ENCODE measurements around the gene DLL1.
"Not testable (repeated sequence)": the region's sequence is repeated elsewhere in the genome, so short reads cannot be mapped to it uniquely, and the experiment has no call there.

The DLL1 gene

DNA sequence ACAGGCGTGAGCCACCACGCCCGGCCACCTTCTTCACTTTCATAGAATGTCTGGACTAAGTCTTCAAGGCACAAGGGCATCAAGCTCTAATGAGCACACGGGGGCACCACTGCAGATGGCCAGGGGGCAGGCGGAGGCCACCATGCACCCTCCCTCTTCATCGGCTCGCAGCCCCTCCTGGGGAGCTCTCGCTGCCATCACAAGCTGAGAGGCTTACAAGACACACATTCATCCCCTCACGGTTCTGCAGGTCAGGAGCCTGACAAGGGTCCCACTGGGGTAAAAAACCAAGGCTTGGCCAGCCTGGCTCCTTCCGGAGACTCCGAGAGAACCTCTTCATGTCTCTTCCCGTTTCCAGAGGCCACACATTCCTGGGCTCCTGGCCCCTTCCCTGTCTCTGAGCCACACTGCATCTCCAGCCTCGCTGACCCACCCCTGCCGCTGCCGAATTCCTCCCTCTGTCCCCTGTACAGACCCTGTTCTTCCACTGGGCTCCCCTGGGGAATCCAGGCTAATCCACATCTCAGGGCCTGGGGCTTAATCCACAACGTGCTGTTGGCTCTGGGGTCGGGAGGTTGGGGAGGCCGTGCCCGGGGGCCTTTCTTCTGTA lies 19.8 kb downstream of the DLL1 start:
- H3K27me3 ChIP-seq (ENCODE audit: low read depth, low read length), result no peaks in the 10 kb centered on the region
- peaks cover under 1 to 2% of the 10 kb centered on the region in 2 donors for H3K4me1 ChIP-seq (ENCODE audit: control insufficient read depth in 1 of 2, insufficient read depth in 2 of 2, low read length in 2 of 2)
- H3K9me3 ChIP-seq (ENCODE audit: control insufficient read depth in 1 of 2, low read length in 2 of 2), result no peaks in the 10 kb centered on the region
- H3K27ac ChIP-seq (ENCODE audit: low read length), result no peak overlapping the region
- no peak overlapping the region for H3K4me3 ChIP-seq (ENCODE audit: low read depth in 1 of 2, low read length in 2 of 2)
- H3K36me3 ChIP-seq (ENCODE audit: control insufficient read depth in 1 of 2, insufficient read depth in 2 of 2, low read length in 2 of 2), result no peaks in the 10 kb centered on the region

DNA sequence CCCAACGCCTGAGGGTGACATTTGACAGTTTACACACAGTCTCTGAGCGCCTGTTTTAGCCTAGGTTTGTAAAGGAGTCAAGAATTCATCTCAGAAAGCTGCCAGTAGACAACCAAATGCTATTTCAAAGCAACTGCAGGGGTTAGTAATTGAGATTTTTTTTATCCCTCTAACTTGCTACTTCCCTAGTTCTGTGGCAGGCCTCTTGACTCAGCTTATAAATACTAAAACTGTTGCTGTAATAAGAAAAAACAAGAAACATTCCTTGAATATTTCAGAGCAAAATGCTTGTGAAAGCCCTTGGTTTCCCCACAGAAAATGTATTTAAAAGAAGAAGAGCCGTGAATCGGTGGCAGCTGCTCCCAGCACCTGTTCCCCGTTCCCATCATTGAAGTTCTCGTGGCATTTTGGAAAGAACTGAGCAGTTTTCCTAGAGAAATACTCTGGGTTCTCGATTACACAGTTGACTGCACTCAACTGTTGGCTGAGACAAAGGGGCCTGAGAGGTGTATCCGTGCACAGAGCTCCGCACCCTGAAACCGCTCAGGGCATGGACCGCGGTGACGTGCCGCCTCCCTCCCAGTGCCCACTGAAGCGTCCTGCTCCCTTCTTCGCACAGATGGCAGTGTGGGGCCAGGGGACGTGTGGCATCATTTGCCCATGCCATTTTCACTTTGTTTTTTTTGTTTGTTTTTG lies 20.9 kb downstream of the DLL1 start:
- no peaks in the 10 kb centered on the region for H3K9me3 ChIP-seq (ENCODE audit: control insufficient read depth in 1 of 2, low read length in 2 of 2)
- H3K27ac ChIP-seq (ENCODE audit: low read length), result no peak overlapping the region
- no peaks in the 10 kb centered on the region for H3K27me3 ChIP-seq (ENCODE audit: low read depth, low read length)
- no peaks in the 10 kb centered on the region for H3K36me3 ChIP-seq (ENCODE audit: control insufficient read depth in 1 of 2, insufficient read depth in 2 of 2, low read length in 2 of 2)
- H3K4me3 ChIP-seq (ENCODE audit: low read depth in 1 of 2, low read length in 2 of 2), result no peak overlapping the region
- peaks cover 0 to 3% of the 10 kb centered on the region in 2 donors for H3K4me1 ChIP-seq (ENCODE audit: control insufficient read depth in 1 of 2, insufficient read depth in 2 of 2, low read length in 2 of 2)

DNA sequence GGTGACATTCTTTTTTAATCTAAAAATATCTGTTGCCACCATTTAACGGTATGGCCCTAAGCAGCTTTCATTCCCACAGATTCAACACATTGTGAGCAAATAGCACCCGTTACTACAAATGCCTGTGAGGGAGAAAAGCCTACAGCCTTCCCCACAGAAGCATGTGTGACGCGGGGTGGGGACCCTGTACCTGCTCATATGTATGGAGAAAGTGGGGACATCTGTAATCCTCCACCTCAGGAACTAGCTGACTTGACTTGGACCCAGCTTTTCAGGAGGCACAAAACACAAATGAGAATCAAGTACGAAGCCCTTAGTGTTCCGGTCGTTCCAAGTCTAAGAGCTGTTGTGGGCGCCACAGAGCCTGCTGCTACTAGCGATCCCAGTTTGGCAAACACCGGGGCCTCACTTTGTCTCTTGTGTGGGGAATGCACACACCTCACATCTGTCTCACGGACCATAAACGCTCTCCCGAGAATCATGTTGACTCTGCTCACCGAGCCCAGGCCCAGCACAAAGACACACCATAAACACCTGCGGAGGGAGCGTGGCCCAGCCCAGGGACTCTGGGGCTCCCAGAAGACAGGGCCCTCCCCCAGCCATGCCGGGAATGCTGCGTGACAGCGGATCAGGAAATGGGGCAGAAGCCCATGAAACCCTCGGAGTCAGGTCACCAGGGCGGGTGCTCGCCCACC lies 21.6 kb downstream of the DLL1 start:
- Histone ChIP-seq H3K27ac (ENCODE audit: low read length) (no peak overlapping the region), H3K36me3 (ENCODE audit: control insufficient read depth in 1 of 2, insufficient read depth in 2 of 2, low read length in 2 of 2) (no peaks in the 10 kb centered on the region), H3K9me3 (ENCODE audit: control insufficient read depth in 1 of 2, low read length in 2 of 2) (no peaks in the 10 kb centered on the region)

DNA sequence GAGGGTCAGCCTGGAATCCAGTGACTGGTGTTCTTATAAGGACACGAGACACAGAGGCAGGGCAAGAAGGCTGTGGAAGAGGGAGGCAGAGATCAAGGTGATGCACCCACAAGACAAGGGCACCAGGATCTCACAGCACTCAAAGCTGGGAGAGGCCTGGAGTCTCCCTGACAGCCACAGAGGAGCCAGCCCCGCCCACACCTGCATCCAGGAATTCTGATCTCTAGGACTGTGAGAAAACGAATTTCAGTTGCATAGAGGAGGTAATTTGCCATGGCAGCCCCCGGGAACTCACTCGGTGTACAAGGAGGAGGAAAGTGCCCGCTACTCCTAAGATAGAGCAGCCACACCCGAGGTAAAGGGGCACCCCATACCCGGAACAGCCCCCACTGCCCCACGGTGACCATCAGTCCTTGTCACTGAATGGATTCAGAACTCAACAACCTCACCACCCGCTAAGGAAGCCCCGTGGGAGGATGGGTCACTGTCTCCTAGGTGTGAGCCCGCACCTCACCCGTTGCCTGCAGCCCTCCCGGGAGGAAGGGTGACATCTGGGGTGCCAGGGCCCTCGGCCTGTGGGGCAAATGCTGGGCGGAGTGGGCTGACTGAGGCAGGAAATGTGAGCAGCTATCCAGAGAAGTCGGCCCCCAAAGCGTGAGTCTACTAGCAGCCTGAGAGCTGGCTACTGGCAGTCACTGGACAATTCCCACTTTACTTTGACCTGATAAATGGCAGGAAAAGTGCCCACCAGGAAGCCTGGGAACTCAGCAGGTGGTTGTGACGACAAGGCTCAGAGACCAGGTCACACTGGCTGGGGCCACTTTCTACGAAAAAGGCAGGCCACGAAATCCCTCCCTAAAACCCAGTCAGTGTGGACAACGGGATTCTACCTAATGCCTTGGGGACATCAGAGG lies 22.4 kb downstream of the DLL1 start:
- no peaks in the 10 kb centered on the region for H3K9me3 ChIP-seq (ENCODE audit: control insufficient read depth in 1 of 2, low read length in 2 of 2)
- H3K27ac ChIP-seq (ENCODE audit: low read length), result no peak overlapping the region
- no peaks in the 10 kb centered on the region for H3K27me3 ChIP-seq (ENCODE audit: low read depth, low read length)
- no peak overlapping the region for H3K4me3 ChIP-seq (ENCODE audit: low read depth in 1 of 2, low read length in 2 of 2)
- H3K36me3 ChIP-seq (ENCODE audit: control insufficient read depth in 1 of 2, insufficient read depth in 2 of 2, low read length in 2 of 2), result no peaks in the 10 kb centered on the region
- H3K4me1 ChIP-seq (ENCODE audit: control insufficient read depth in 1 of 2, insufficient read depth in 2 of 2, low read length in 2 of 2), result peaks cover 0 to 3% of the 10 kb centered on the region in 2 donors

More for the DNA sequence above, 21.6 kb downstream of the DLL1 start:
- Histone ChIP-seq H3K4me1 (ENCODE audit: control insufficient read depth in 1 of 2, insufficient read depth in 2 of 2, low read length in 2 of 2) (peaks cover 0 to 3% of the 10 kb centered on the region in 2 donors), H3K27me3 (ENCODE audit: low read depth, low read length) (no peaks in the 10 kb centered on the region), H3K4me3 (ENCODE audit: low read depth in 1 of 2, low read length in 2 of 2) (no peak overlapping the region)

DNA sequence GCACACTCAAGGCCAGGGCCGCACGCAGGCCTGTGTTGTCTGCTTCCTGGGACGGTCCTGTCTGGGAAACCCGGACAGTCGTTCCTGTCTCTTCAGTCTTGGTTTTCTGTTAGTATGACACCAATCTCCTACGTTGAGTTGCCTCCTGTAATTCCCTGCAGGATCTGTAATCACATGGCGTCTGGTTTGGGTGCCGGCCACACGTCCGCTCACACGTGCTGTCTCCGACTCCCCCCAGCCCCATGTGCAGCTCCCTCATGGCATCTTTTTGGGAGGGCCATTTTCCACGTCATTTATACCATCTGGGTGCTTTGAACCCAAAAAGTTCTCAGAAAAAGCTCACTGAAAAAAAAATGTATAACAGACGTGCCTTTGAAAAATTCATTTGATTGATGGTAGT lies 23.2 kb downstream of the DLL1 start:
- Histone ChIP-seq H3K9me3 (ENCODE audit: control insufficient read depth in 1 of 2, low read length in 2 of 2) (no peaks in the 10 kb centered on the region), H3K36me3 (ENCODE audit: control insufficient read depth in 1 of 2, insufficient read depth in 2 of 2, low read length in 2 of 2) (no peaks in the 10 kb centered on the region), H3K4me1 (ENCODE audit: control insufficient read depth in 1 of 2, insufficient read depth in 2 of 2, low read length in 2 of 2) (peaks cover 0 to 3% of the 10 kb centered on the region in 2 donors), H3K27ac (ENCODE audit: low read length) (no peak overlapping the region), H3K4me3 (ENCODE audit: low read depth in 1 of 2, low read length in 2 of 2) (no peak overlapping the region), H3K27me3 (ENCODE audit: low read depth, low read length) (no peaks in the 10 kb centered on the region)

DNA sequence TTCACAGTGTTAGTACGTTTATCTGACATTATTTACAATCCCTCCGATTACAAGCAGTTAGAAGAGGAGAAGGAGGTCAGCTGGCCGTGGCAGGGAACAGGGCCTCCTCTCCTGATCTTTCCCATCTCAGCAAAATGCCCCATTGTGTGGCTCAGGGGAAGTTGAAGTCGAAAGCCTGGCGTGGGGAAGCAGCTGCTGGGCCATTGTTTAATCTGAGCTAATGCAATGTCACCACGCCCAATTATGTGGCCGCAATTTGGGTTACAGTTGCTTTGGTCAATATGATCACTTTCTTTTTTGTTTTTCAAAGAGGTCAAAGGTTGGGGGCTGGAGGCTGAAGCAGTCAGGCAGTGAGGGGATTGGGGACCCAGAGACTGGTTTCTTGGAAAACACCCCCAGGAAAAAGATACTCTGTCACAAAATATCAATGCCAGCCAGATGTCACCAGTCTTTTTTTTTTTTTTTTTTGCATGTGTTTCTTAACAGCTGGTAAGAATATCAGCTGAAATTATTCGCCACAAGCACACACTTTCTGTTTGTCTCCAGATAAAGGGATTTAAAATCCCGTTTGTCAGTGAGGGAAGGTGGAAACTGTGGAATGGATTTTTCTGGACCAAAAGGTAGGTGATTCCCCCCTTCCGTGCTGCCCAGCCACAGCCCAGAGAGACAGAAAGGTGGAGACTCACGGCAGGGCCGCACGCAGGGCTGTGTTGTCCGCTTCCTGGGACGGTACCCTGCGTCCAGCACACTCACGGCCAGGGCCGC lies 24.6 kb downstream of the DLL1 start:
- H3K27me3 ChIP-seq (ENCODE audit: low read depth, low read length), result no peaks in the 10 kb centered on the region
- no peak overlapping the region for H3K4me3 ChIP-seq (ENCODE audit: low read depth in 1 of 2, low read length in 2 of 2)
- H3K27ac ChIP-seq (ENCODE audit: low read length), result no peak overlapping the region
- peaks cover 0 to 3% of the 10 kb centered on the region in 2 donors for H3K4me1 ChIP-seq (ENCODE audit: control insufficient read depth in 1 of 2, insufficient read depth in 2 of 2, low read length in 2 of 2)
- H3K9me3 ChIP-seq (ENCODE audit: control insufficient read depth in 1 of 2, low read length in 2 of 2), result no peaks in the 10 kb centered on the region
- no peaks in the 10 kb centered on the region for H3K36me3 ChIP-seq (ENCODE audit: control insufficient read depth in 1 of 2, insufficient read depth in 2 of 2, low read length in 2 of 2)

DNA sequence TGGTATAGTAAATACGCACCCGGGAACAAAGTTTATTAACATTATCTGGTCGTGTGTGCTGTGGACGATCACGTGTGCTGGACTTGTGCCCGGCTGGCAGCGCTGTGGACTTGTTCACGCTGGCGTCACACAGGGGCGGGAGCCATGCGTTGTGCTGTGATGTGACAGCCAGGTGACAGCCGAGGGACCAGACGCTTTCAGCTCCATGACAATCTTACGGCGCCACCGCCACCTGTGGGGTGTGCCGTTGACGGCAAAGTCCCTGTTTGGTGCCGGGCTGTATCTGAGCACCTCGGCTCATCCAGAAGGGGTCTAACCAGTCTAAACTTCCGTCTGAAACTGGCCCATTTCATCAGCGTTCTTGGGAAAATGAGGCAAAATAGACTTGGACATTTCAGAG lies 25.2 kb downstream of the DLL1 start:
- no peak overlapping the region for H3K27ac ChIP-seq (ENCODE audit: low read length)

DNA sequence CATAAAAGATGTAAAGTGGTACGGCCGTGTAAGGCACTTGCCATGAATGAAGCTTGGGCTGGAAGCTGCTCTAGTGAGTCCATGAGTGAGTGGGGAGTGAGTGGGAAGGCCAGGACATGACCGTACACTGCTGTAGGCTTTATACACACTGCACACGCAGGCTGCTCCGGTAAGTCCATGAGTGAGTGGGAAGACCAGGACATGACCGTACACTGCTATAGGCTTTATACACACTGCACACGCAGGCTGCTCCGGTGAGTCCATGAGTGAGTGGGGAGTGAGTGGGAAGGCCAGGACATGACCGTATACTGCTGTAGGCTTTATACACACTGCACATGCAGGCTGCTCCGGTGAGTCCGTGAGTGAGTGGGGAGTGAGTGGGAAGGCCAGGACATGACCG lies 26.2 kb downstream of the DLL1 start:
- H3K4me3 ChIP-seq (ENCODE audit: low read depth in 1 of 2, low read length in 2 of 2); H3K9me3 ChIP-seq (ENCODE audit: control insufficient read depth in 1 of 2, low read length in 2 of 2); H3K27ac ChIP-seq (ENCODE audit: low read length); H3K36me3 ChIP-seq (ENCODE audit: control insufficient read depth in 1 of 2, insufficient read depth in 2 of 2, low read length in 2 of 2); H3K27me3 ChIP-seq (ENCODE audit: low read depth, low read length); H3K4me1 ChIP-seq (ENCODE audit: control insufficient read depth in 1 of 2, insufficient read depth in 2 of 2, low read length in 2 of 2): not testable (repeated sequence)

More for the DNA sequence above, 25.2 kb downstream of the DLL1 start:
- Histone ChIP-seq H3K36me3 (ENCODE audit: control insufficient read depth in 1 of 2, insufficient read depth in 2 of 2, low read length in 2 of 2) (no peaks in the 10 kb centered on the region), H3K4me1 (ENCODE audit: control insufficient read depth in 1 of 2, insufficient read depth in 2 of 2, low read length in 2 of 2) (peaks cover 0 to 3% of the 10 kb centered on the region in 2 donors), H3K27me3 (ENCODE audit: low read depth, low read length) (no peaks in the 10 kb centered on the region), H3K9me3 (ENCODE audit: control insufficient read depth in 1 of 2, low read length in 2 of 2) (no peaks in the 10 kb centered on the region), H3K4me3 (ENCODE audit: low read depth in 1 of 2, low read length in 2 of 2) (no peak overlapping the region)

DNA sequence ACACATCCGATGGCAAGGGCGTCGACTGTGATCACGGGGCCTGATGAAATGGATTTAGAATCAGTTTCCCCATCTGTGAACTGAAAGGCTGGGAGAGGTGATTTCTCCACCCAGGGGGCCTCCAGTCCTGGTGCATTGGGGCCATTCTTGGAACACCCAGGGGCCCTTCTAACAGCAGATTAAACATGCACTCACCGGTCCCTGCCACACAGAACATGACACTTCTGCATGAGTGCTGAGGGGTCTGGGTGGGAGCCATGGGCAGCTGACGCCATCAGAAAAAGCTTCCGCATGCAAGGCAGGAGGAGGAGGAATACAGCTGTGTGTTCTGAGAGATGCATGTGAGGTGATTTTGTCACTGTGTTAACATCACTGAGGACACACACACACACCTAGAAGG lies 26.8 kb downstream of the DLL1 start:
- H3K4me1 ChIP-seq (ENCODE audit: control insufficient read depth in 1 of 2, insufficient read depth in 2 of 2, low read length in 2 of 2), result peaks cover 0 to 3% of the 10 kb centered on the region in 2 donors
- H3K4me3 ChIP-seq (ENCODE audit: low read depth in 1 of 2, low read length in 2 of 2), result no peak overlapping the region
- no peaks in the 10 kb centered on the region for H3K9me3 ChIP-seq (ENCODE audit: control insufficient read depth in 1 of 2, low read length in 2 of 2)
- H3K36me3 ChIP-seq (ENCODE audit: control insufficient read depth in 1 of 2, insufficient read depth in 2 of 2, low read length in 2 of 2), result no peaks in the 10 kb centered on the region
- no peaks in the 10 kb centered on the region for H3K27me3 ChIP-seq (ENCODE audit: low read depth, low read length)
- no peak overlapping the region for H3K27ac ChIP-seq (ENCODE audit: low read length)

DNA sequence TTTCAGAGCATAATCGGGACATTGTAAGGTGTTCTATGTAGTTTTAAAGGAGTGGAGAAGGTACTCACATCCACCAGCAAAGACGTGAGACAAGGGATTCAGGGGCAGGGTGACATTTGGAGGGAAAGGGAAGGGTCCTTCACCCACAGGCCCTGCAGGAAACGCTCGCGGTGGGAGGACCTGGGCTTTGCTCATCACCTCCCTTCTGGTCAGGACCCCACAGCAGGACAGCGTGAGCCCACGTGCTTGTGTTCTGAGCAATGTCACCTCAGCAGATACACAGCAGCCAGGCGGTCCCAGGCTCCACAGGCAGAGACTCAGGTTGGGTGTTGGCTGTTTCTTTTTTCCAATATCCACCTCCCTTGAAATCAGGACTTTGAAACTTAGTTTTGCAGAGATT lies 27.5 kb downstream of the DLL1 start:
- no peaks in the 10 kb centered on the region for H3K27me3 ChIP-seq (ENCODE audit: low read depth, low read length)
- no peaks in the 10 kb centered on the region for H3K36me3 ChIP-seq (ENCODE audit: control insufficient read depth in 1 of 2, insufficient read depth in 2 of 2, low read length in 2 of 2)
- H3K27ac ChIP-seq (ENCODE audit: low read length), result no peak overlapping the region
- H3K4me3 ChIP-seq (ENCODE audit: low read depth in 1 of 2, low read length in 2 of 2), result no peak overlapping the region
- H3K9me3 ChIP-seq (ENCODE audit: control insufficient read depth in 1 of 2, low read length in 2 of 2), result no peaks in the 10 kb centered on the region
- H3K4me1 ChIP-seq (ENCODE audit: control insufficient read depth in 1 of 2, insufficient read depth in 2 of 2, low read length in 2 of 2), result peaks cover 0 to 3% of the 10 kb centered on the region in 2 donors
